Measurements from ENCODE around the gene UBXN11.
A peak's percentile ranks its signal among the peaks of the same experiment; 100 is the strongest.

DNA sequence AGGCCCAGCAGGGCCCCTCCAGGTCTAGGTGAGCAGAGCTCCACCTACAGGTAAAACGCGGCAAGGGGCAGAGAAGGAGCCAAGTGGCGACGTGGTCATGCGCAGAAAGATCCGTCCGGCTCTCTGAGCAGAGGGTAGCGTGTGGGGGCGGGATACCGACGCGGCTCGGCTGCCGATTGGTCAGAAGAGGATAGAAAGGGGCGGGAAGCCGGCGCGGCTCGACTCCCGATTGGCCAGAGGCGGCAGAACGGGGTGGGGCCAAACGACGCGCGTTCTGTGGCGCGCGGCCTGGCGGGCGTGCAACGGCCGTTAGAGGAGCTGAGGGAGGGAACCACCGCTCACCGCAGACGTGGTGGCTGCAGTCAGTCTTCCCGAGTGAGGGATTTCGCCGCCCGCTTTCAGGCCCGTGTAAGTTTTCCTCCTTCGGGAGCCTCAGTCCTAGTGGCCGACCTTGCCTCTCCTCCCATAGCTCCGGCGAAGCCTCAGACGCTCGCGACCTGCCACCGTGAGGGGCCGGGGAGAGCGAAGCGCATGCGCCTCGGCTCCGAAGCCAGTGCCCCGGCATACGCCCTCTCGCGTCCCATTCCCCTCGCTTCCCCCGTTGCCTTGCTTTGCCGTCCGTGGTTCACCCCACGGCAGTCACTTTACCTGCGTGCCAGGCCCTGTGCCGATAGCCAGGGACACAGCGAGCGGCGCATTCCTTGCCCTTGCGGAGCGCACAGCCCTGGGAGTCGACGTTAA lies 72.4 kb downstream of the UBXN11 start, which contains the start of gene CEP85:
- TF ChIP-seq, protein P1, sequence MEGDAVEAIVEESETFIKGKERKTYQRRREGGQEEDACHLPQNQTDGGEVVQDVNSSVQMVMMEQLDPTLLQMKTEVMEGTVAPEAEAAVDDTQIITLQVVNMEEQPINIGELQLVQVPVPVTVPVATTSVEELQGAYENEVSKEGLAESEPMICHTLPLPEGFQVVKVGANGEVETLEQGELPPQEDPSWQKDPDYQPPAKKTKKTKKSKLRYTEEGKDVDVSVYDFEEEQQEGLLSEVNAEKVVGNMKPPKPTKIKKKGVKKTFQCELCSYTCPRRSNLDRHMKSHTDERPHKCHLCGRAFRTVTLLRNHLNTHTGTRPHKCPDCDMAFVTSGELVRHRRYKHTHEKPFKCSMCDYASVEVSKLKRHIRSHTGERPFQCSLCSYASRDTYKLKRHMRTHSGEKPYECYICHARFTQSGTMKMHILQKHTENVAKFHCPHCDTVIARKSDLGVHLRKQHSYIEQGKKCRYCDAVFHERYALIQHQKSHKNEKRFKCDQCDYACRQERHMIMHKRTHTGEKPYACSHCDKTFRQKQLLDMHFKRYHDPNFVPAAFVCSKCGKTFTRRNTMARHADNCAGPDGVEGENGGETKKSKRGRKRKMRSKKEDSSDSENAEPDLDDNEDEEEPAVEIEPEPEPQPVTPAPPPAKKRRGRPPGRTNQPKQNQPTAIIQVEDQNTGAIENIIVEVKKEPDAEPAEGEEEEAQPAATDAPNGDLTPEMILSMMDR (IDR thresholded peaks at IDR 0.05): peak; percentile 64
- no peak for TF ChIP-seq BHLHE40 (IDR thresholded peaks at IDR 0.05; ENCODE audit: low read depth, low read length)
- TF ChIP-seq, protein P2, sequence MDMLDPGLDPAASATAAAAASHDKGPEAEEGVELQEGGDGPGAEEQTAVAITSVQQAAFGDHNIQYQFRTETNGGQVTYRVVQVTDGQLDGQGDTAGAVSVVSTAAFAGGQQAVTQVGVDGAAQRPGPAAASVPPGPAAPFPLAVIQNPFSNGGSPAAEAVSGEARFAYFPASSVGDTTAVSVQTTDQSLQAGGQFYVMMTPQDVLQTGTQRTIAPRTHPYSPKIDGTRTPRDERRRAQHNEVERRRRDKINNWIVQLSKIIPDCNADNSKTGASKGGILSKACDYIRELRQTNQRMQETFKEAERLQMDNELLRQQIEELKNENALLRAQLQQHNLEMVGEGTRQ (IDR thresholded peaks at IDR 0.05): no peak
- TF ChIP-seq RAD21 (conservative IDR thresholded peaks at IDR 0.05 in 1 of 2, IDR thresholded peaks at IDR 0.05 in 1 of 2): peak; percentile 57 to 59
- peak; percentile 79 for TF ChIP-seq POLR2A (IDR thresholded peaks at IDR 0.05; ENCODE audit: low read length)
- TF ChIP-seq NR3C1 (IDR thresholded peaks at IDR 0.05): no peak
- no peak for TF ChIP-seq RCOR1 (IDR thresholded peaks at IDR 0.05; ENCODE audit: low read depth, low read length)
- no peak for TF ChIP-seq RARB (CRISPR knock-in tag; IDR thresholded peaks at IDR 0.05)
- no peak for TF ChIP-seq HOXB5 (CRISPR knock-in tag; IDR thresholded peaks at IDR 0.05)
- TF ChIP-seq SMC3 (IDR thresholded peaks at IDR 0.05): peak; percentile 22; the same call in 1 of the 3 replicates
- TF ChIP-seq CBX8 (IDR thresholded peaks at IDR 0.05): no peak
- TF ChIP-seq EHF (CRISPR knock-in tag; IDR thresholded peaks at IDR 0.05): no peak
- no peak for TF ChIP-seq ESRRA (IDR thresholded peaks at IDR 0.05; ENCODE audit: borderline replicate concordance, low read length)
- TF ChIP-seq, protein P3, sequence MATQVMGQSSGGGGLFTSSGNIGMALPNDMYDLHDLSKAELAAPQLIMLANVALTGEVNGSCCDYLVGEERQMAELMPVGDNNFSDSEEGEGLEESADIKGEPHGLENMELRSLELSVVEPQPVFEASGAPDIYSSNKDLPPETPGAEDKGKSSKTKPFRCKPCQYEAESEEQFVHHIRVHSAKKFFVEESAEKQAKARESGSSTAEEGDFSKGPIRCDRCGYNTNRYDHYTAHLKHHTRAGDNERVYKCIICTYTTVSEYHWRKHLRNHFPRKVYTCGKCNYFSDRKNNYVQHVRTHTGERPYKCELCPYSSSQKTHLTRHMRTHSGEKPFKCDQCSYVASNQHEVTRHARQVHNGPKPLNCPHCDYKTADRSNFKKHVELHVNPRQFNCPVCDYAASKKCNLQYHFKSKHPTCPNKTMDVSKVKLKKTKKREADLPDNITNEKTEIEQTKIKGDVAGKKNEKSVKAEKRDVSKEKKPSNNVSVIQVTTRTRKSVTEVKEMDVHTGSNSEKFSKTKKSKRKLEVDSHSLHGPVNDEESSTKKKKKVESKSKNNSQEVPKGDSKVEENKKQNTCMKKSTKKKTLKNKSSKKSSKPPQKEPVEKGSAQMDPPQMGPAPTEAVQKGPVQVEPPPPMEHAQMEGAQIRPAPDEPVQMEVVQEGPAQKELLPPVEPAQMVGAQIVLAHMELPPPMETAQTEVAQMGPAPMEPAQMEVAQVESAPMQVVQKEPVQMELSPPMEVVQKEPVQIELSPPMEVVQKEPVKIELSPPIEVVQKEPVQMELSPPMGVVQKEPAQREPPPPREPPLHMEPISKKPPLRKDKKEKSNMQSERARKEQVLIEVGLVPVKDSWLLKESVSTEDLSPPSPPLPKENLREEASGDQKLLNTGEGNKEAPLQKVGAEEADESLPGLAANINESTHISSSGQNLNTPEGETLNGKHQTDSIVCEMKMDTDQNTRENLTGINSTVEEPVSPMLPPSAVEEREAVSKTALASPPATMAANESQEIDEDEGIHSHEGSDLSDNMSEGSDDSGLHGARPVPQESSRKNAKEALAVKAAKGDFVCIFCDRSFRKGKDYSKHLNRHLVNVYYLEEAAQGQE (IDR thresholded peaks at IDR 0.05): no peak
